Measurements from ENCODE around the gene PYCARD. TPM values are rescaled to one million over a fixed set of nuclear protein-coding genes. Genes with fewer than 3 reads are reported as not detected.
"Not testable (repeated sequence)": the region's sequence is repeated elsewhere in the genome, so short reads cannot be mapped to it uniquely, and the experiment has no call there.

Gene PYCARD
- total RNA-seq (ENCODE audit: low replicate concordance), result 29.3 and 126 TPM in 2 replicates

GRCh38 chr16:31202414-31203375, at the start of gene PYCARD:
TSS of gene PYCARD (minus strand) at chr16:31202760. CDS start at chr16:31202690, 70 bp downstream.
- peak within 1 kb of the TSS; percentile 77 for H3K4me3 ChIP-seq (ENCODE audit: low read depth, low read length)
- TF ChIP-seq CTCF (IDR thresholded peaks at IDR 0.05; ENCODE audit: insufficient read depth, low read length), result no peak
- no peak for DNase-seq (ENCODE audit: low read depth)

- no peak for TF ChIP-seq CTCF (IDR thresholded peaks at IDR 0.05; ENCODE audit: insufficient read depth, low read length)
- DNase-seq (ENCODE audit: low read depth), result no peak
- no peak overlapping the region for H3K4me3 ChIP-seq (ENCODE audit: low read depth, low read length)
Measured at GRCh38 chr16:31251435-31251834, 48.9 kb upstream of the PYCARD start.

- DNase-seq (ENCODE audit: low read depth), result no peak
- no peak for TF ChIP-seq CTCF (IDR thresholded peaks at IDR 0.05; ENCODE audit: insufficient read depth, low read length)
Measured at GRCh38 chr16:31250782-31251384, 48.3 kb upstream of the PYCARD start.

GRCh38 chr16:31248344-31248743, 45.8 kb upstream of the PYCARD start:
- no peak for TF ChIP-seq CTCF (IDR thresholded peaks at IDR 0.05; ENCODE audit: insufficient read depth, low read length)
- H3K4me3 ChIP-seq (ENCODE audit: low read depth, low read length), result no peak overlapping the region
- no peak for DNase-seq (ENCODE audit: low read depth)

More at GRCh38 chr16:31250782-31251384, 48.3 kb upstream of the PYCARD start:
- H3K4me3 ChIP-seq (ENCODE audit: low read depth, low read length), result no peak overlapping the region

GRCh38 chr16:31246296-31246695, 43.7 kb upstream of the PYCARD start:
- DNase-seq (ENCODE audit: low read depth), result no peak

GRCh38 chr16:31245598-31245997, 43.0 kb upstream of the PYCARD start:
- not testable (repeated sequence) for DNase-seq (ENCODE audit: low read depth); H3K4me3 ChIP-seq (ENCODE audit: low read depth, low read length)

More at GRCh38 chr16:31246296-31246695, 43.7 kb upstream of the PYCARD start:
- H3K4me3 ChIP-seq (ENCODE audit: low read depth, low read length), result no peak overlapping the region
- TF ChIP-seq CTCF (IDR thresholded peaks at IDR 0.05; ENCODE audit: insufficient read depth, low read length), result no peak
